Measurements from ENCODE around the gene PDPN.

DNA sequence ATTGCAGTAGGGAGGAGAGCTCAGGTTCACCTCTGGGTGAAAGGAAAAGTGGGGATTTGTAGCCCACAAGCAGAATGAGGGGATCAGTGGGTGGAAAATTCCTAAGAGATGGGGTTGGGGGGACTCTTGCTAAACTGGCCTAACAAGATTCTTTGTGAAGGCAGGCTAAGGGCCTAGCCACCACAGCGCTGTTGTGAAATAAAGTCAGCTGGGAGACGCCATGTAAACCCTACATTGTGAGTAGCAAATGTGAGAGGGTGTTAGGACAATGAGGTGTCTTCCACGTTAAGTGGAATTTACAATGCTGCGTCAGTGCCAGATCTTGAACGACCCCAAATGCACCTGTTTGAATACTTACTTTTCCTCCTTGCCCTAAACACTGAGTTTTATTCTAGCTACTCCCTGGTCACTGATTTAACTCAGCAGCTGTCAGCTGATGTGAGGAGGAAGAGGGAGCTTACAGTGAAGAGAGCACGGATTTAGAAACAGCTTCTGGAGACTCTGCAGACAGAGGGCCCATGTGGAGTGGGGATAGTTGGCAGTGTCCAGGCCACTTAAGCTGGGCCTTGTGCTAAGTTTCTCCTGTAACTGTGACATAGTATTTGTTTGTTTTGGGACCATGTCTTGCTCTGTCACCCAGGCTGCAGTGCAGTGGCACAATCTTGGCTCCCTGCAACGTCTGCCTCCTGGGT lies 17.3 kb downstream of the PDPN start:
- TF ChIP-seq, protein P1, sequence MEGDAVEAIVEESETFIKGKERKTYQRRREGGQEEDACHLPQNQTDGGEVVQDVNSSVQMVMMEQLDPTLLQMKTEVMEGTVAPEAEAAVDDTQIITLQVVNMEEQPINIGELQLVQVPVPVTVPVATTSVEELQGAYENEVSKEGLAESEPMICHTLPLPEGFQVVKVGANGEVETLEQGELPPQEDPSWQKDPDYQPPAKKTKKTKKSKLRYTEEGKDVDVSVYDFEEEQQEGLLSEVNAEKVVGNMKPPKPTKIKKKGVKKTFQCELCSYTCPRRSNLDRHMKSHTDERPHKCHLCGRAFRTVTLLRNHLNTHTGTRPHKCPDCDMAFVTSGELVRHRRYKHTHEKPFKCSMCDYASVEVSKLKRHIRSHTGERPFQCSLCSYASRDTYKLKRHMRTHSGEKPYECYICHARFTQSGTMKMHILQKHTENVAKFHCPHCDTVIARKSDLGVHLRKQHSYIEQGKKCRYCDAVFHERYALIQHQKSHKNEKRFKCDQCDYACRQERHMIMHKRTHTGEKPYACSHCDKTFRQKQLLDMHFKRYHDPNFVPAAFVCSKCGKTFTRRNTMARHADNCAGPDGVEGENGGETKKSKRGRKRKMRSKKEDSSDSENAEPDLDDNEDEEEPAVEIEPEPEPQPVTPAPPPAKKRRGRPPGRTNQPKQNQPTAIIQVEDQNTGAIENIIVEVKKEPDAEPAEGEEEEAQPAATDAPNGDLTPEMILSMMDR (conservative IDR thresholded peaks at IDR 0.05; ENCODE audit: low read depth in 2 of 2) = no peak
- TF ChIP-seq ZNF114 (CRISPR knock-in tag; IDR thresholded peaks at IDR 0.05) = no peak

Data from GM23338 (cell line).